G401 (cell line): Measurements from ENCODE around the gene PTPRG. TPM values are rescaled to one million over a fixed set of nuclear protein-coding genes. Genes with fewer than 3 reads are reported as not detected.

Experiments used
- DNase-seq: peaks from one replicate; pipeline ENCODE4 v3.0.0-alpha.2; 2015; ENCODE audit warnings: low spot score
- in situ Hi-C: cut with HindIII; loops from 2 replicates; pipeline ENCODE4 v1.10.0; 2016; ENCODE audit warnings: low sequenced_read_pairs, mixed read lengths
- total RNA-seq: library from RNA; depleted of rRNA; stranded (reverse); fragments of >200 nt; shearing (Covaris generic); gene quantifications from 2 replicates; pipeline ENCODE4 v1.2.3, GENCODE V29; 2014

Gene PTPRG
- total RNA-seq, 1 experiment from 2014 or later = 1.4 TPM

- DNase-seq = no peak
- in situ Hi-C loops = no loop called here
Measured at GRCh38 chr3:62208385-62208784, 647.0 kb downstream of the PTPRG start.

GRCh38 chr3:62209101-62209500 lies 647.7 kb downstream of the PTPRG start:
- DNase-seq = peak; percentile 28
- in situ Hi-C loops = no loop called here

DNA sequence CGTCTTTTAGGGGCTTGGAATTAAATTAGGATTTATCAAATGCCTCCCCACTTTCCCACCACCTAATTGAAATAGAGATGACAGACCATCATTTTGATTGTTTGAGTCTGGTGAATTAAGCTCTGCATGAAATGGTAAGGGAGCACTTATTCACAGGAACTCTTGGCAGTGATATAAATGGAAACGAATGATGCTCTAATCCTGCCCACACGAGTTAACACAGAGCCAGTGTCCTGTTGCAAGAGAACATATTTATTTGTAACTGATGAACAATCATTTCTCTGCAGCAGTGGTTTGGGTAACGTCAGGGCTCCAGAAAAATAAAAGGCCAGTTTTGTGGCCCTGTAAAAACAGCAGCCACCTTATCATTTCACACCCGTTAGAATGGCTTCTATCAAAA lies 648.6 kb downstream of the PTPRG start:
- no peak for DNase-seq
- in situ Hi-C loops = no loop called here

DNA sequence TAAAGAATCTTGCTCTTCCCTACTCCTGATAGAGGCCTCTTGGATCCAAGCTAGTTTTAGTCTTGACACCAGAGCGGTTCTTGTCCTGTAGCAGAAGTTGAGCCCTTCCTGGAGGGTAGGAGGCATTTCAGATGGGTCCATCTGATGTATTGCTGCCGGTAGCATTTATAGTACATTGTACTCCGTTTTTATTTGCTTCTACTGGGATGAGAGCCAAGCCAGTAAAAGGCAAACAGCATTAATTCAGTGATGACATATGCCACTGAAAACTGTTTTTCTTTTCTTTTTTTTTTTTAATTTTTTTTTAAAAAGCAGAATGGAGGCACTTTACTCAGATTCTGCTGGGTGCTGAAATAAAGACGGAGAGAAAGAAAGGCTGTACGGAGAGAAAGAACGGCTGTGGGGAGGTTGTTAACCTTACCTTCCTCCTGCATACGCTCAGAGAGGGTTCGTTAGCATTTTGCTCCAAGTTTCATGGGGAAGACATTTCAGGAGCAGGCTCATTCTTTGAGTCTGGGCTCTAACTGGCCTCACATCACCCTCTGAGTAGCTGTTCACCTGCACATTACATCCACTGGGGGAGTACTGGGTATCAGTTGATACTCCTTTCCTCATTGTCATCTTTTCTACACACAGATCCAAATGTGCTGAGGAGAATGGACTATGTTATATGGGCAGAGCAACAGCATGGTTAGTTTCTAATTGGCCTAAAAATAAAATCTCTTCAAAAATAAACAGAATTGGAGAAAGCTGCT lies 650.5 kb downstream of the PTPRG start:
- DNase-seq = peak; percentile 27
- in situ Hi-C loops = no loop called here

DNA sequence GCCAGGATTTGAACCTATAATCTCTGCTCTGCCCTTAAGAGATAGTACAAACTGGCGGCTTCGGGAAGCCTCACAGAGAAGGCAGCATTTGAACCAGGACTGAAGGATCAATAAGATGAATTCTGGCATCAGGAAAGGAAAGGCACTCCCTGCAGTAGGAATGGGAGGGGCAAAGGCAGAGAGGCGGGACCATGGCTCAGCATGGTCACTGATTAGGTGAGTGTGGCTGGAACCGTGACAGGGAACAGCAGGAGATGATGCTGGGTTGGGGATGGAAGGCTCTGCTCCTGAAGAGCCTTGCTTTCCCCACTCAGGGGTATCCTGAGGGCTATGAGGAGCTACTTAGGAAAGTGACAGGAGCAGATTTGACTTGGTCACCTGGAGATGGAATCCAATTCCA lies 653.5 kb downstream of the PTPRG start:
- in situ Hi-C loops = no loop called here
- DNase-seq = no peak

GRCh38 chr3:62220616-62221015 lies 659.2 kb downstream of the PTPRG start:
- in situ Hi-C loops = no loop called here
- DNase-seq = no peak

- DNase-seq = no peak
- in situ Hi-C loops = no loop called here
Measured at GRCh38 chr3:62225051-62225450, 663.7 kb downstream of the PTPRG start.

- DNase-seq = no peak
- in situ Hi-C loops = no loop called here
Measured at GRCh38 chr3:62226601-62227339, 665.4 kb downstream of the PTPRG start.

- in situ Hi-C loops = no loop called here
- no peak for DNase-seq
Measured at GRCh38 chr3:62228467-62228866, 667.1 kb downstream of the PTPRG start.

DNA sequence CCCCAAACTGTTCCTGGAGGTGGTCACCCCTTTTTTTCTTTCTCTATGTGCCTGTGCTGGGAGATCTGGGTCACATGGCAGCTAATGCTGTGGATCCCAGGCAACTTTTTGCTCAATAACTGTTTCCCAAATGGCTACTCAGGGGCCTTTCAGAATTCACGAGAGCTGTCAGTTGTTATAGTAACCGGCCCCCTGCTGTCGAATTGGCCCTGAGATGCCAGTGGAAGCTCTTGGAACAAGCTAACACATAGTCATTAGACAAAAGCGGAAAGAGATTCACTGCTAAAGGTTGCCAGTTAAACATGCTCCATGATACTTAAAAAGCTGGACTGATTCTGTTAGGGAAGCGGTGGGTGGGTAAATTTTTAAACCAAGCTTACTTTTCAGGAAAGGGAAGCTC lies 667.8 kb downstream of the PTPRG start:
- in situ Hi-C loops = no loop called here
- DNase-seq = peak; percentile 83

- in situ Hi-C loops = no loop called here
- no peak for DNase-seq
Measured at GRCh38 chr3:62229908-62230307, 668.5 kb downstream of the PTPRG start.

GRCh38 chr3:62233065-62233464 lies 671.7 kb downstream of the PTPRG start:
- in situ Hi-C loops = no loop called here
- DNase-seq = no peak

DNA sequence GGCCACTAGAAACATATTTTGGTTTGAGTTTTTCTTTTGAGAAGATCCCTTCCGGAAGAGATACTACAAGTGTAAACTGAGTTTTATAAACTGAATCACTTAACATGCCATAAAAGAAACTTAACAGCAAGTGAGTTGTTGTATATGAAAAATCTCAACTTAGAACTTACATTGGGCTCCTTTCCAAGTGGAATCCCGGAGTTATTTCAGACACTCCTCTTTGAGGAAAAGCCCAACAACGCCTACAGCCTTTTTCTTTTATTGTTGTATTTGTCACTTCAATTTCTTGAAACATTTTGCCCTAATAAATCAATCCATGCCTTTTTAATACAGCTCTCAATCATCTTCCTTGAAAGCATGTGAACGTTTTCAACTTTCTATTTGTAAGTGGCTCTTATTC lies 674.6 kb downstream of the PTPRG start:
- in situ Hi-C loops = no loop called here
- DNase-seq = no peak

GRCh38 chr3:62237286-62237948 lies 676.0 kb downstream of the PTPRG start:
- in situ Hi-C loops = no loop called here
- DNase-seq = peak; percentile 12

- in situ Hi-C loops = no loop called here
- no peak for DNase-seq
Measured at GRCh38 chr3:62238003-62238402, 676.6 kb downstream of the PTPRG start.

DNA sequence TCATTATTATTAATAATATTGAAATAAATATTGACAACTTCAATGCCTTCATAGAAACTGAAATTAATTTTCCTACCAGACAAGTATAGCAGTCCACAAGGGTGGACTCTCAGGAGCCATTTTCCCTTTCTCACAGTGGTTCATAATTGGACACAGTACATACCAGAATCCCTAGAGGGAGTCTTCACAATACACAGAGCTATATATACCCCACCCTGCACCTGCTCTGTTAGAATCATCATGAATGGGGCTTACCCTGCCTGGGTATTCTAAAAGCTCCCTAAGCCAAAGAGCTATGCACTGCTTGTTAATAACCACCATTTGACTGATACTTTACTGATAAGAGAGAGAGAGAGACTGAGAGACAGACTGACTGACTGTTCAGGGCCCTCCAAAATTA lies 677.1 kb downstream of the PTPRG start:
- DNase-seq = no peak
- in situ Hi-C loops = no loop called here

- no peak for DNase-seq
- in situ Hi-C loops = no loop called here
Measured at GRCh38 chr3:62241279-62241678, 679.9 kb downstream of the PTPRG start.

DNA sequence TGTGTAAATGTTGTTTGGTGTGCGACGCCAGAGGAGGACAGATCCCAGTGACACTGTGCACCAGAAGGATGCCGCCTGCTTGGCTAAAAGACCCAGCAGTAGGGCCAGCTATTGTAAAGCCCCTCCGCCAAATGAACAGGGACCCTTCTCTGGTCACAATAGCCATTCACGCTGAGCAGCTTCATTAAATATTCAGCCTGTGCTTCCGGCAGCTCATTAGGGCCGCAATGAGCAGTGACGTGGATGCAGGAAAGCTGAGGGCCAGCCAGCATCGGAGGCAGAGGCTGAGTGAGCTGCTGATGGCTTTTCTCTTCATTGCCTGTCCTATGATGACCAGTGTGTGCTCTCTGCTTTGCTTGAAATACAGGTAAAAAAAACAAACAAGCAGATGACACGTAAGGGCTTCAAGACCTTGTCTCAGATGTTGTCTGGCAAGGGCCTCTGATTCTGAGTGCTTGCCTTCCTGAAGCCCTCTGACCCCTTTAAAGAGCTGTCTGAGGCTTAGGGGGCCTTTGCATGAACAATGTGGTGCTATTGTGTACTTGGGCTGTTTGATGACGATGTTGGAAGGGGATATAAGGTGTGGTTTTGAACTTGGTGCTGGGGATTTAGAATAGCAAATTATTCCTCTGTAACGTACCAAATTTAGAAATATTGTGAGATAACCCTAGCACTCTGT lies 681.6 kb downstream of the PTPRG start:
- in situ Hi-C loops = no loop called here
- DNase-seq = peak; percentile 10

- in situ Hi-C loops = no loop called here
- no peak for DNase-seq
Measured at GRCh38 chr3:62246094-62246493, 684.7 kb downstream of the PTPRG start.

GRCh38 chr3:62246985-62247384 lies 685.6 kb downstream of the PTPRG start:
- no peak for DNase-seq
- in situ Hi-C loops = no loop called here
